Transverse colon (tissue), 4 donors: ENCODE measurements around the gene SCN4B.

ENCODE experiments used
- CTCF ChIP-seq, 5 experiments: fragments of 200-600 bp in 3 of 5; fragments of 450-650 bp in 2 of 5; sonication (generic) in 3 of 5; IDR thresholded peaks; 1 replicate in 2 of 5; 2 replicates in 3 of 5; pipeline ENCODE4 v1.5.1; 2016 to 2017; ENCODE audit warnings: antibody characterized with exemption in 5 of 5, inconsistent platforms in 3 of 5, mild to moderate bottlenecking in 2 of 5, moderate library complexity in 1 of 5
- EP300 ChIP-seq: sonication (generic); formaldehyde crosslinking; IDR thresholded peaks from one replicate; pipeline ENCODE4 v1.6.1; 2017; ENCODE audit warnings: antibody characterized with exemption, low read depth
- POLR2A ChIP-seq: fragments of 450-650 bp; IDR thresholded peaks from one replicate; pipeline ENCODE4 v1.6.1; 2016; ENCODE audit warnings: antibody characterized with exemption, mild to moderate bottlenecking, moderate library complexity
- POLR2AphosphoS5 ChIP-seq, 3 donors: sonication (generic); formaldehyde crosslinking; IDR thresholded peaks; one replicate each; pipeline ENCODE4 v1.6.1; 2016; ENCODE audit warnings: antibody characterized with exemption in 3 of 3

GRCh38 chr11:118163494-118163893, 10.9 kb upstream of the SCN4B start:
- no peak for TF ChIP-seq CTCF (IDR thresholded peaks at IDR 0.05)
- no peak for TF ChIP-seq EP300
- TF ChIP-seq POLR2A = no peak
- no peak for TF ChIP-seq POLR2AphosphoS5 (IDR thresholded peaks at IDR 0.05)
